ENCODE results near the gene NCOR2.

NCOR2 gene

GRCh38 chr12:124562018-124562795 is 5.2 kb downstream of the NCOR2 start:
- TF ChIP-seq POLR2A (IDR thresholded peaks at IDR 0.05; ENCODE audit: extremely low read depth, insufficient read length) (no peak), MYC (IDR thresholded peaks at IDR 0.05; ENCODE audit: low read depth, low read length) (no peak), MAX (IDR thresholded peaks at IDR 0.05; ENCODE audit: low read depth, low read length) (no peak), CTCF (IDR thresholded peaks at IDR 0.05; ENCODE audit: low read depth, low read length) (no peak)
- H3K4me3 ChIP-seq (ENCODE audit: low read depth, low read length) = no peak overlapping the region
- DNase-seq (ENCODE audit: low read depth) = no peak

- TF ChIP-seq MAX (IDR thresholded peaks at IDR 0.05; ENCODE audit: low read depth, low read length) (no peak), POLR2A (IDR thresholded peaks at IDR 0.05; ENCODE audit: extremely low read depth, insufficient read length) (no peak), MYC (IDR thresholded peaks at IDR 0.05; ENCODE audit: low read depth, low read length) (no peak), CTCF (IDR thresholded peaks at IDR 0.05; ENCODE audit: low read depth, low read length) (no peak)
Observed at GRCh38 chr12:124561231-124561630, 6.2 kb downstream of the NCOR2 start.

GRCh38 chr12:124560146-124560890 is 7.1 kb downstream of the NCOR2 start:
- no peak for DNase-seq (ENCODE audit: low read depth)
- no peak for TF ChIP-seq POLR2A (IDR thresholded peaks at IDR 0.05; ENCODE audit: extremely low read depth, insufficient read length)
- no peak overlapping the region for H3K4me3 ChIP-seq (ENCODE audit: low read depth, low read length)

More at GRCh38 chr12:124561231-124561630, 6.2 kb downstream of the NCOR2 start:
- no peak overlapping the region for H3K4me3 ChIP-seq (ENCODE audit: low read depth, low read length)
- DNase-seq (ENCODE audit: low read depth) = no peak

- no peak for DNase-seq (ENCODE audit: low read depth)
- no peak overlapping the region for H3K4me3 ChIP-seq (ENCODE audit: low read depth, low read length)
- no peak for TF ChIP-seq MYC (IDR thresholded peaks at IDR 0.05; ENCODE audit: low read depth, low read length)
- no peak for TF ChIP-seq CTCF (IDR thresholded peaks at IDR 0.05; ENCODE audit: low read depth, low read length)
- no peak for TF ChIP-seq MAX (IDR thresholded peaks at IDR 0.05; ENCODE audit: low read depth, low read length)
- no peak for TF ChIP-seq POLR2A (IDR thresholded peaks at IDR 0.05; ENCODE audit: extremely low read depth, insufficient read length)
Observed at GRCh38 chr12:124559182-124560017, 8.0 kb downstream of the NCOR2 start.

GRCh38 chr12:124558313-124558712 is 9.1 kb downstream of the NCOR2 start:
- no peak for DNase-seq (ENCODE audit: low read depth)
- H3K4me3 ChIP-seq (ENCODE audit: low read depth, low read length) = no peak overlapping the region
- TF ChIP-seq POLR2A (IDR thresholded peaks at IDR 0.05; ENCODE audit: extremely low read depth, insufficient read length) (no peak), MYC (IDR thresholded peaks at IDR 0.05; ENCODE audit: low read depth, low read length) (no peak), CTCF (IDR thresholded peaks at IDR 0.05; ENCODE audit: low read depth, low read length) (no peak), MAX (IDR thresholded peaks at IDR 0.05; ENCODE audit: low read depth, low read length) (no peak)

Measured in NB4 (cell line).